Stimulated activated CD8-positive, alpha-beta memory T cell treated with anti-CD3 and anti-CD28 coated beads, Interleukin-4, amount 100 ng/mL, for 24 hours (primary cell): ENCODE results near the gene PACS1.
"Not testable (repeated sequence)": the region's sequence is repeated elsewhere in the genome, so short reads cannot be mapped to it uniquely, and the experiment has no call there.

Experiments
- DNase-seq: peaks from one replicate; pipeline ENCODE4 v3.0.0-alpha.2; 2020; ENCODE audit warnings: low read depth

PACS1 gene

GRCh38 chr11:66275984-66276612 is 206.0 kb downstream of the PACS1 start:
- DNase-seq, result no peak

GRCh38 chr11:66276619-66277018 is 206.5 kb downstream of the PACS1 start:
- DNase-seq, result not testable (repeated sequence)

GRCh38 chr11:66277064-66277463 is 207.0 kb downstream of the PACS1 start:
- DNase-seq, result not testable (repeated sequence)

GRCh38 chr11:66277471-66278362 is 207.6 kb downstream of the PACS1 start, which contains the start of gene CNIH2:
CNIH2 (plus strand) TSS chr11:66278175; CDS start chr11:66278457, 282 bp downstream.
- DNase-seq, result no peak

GRCh38 chr11:66278363-66279091 is 208.5 kb downstream of the PACS1 start:
- no peak for DNase-seq

GRCh38 chr11:66279092-66279734 is 209.1 kb downstream of the PACS1 start:
- no peak for DNase-seq

GRCh38 chr11:66280428-66280827 is 210.4 kb downstream of the PACS1 start:
- DNase-seq, result no peak

GRCh38 chr11:66281001-66281400 is 210.9 kb downstream of the PACS1 start:
- no peak for DNase-seq

- DNase-seq, result no peak
Observed at GRCh38 chr11:66281776-66282467, 211.8 kb downstream of the PACS1 start.

GRCh38 chr11:66282468-66283455 is 212.7 kb downstream of the PACS1 start:
- peak; percentile 99 for DNase-seq

- no peak for DNase-seq
Observed at GRCh38 chr11:66283461-66284105, 213.5 kb downstream of the PACS1 start.

GRCh38 chr11:66284526-66285078 is 214.5 kb downstream of the PACS1 start:
- DNase-seq, result no peak

GRCh38 chr11:66285250-66285947 is 215.3 kb downstream of the PACS1 start:
- DNase-seq, result no peak

- DNase-seq, result no peak
Observed at GRCh38 chr11:66286699-66287098, 216.6 kb downstream of the PACS1 start.

GRCh38 chr11:66287211-66287888 is 217.3 kb downstream of the PACS1 start:
- DNase-seq, result no peak

GRCh38 chr11:66287889-66288670 is 218.0 kb downstream of the PACS1 start:
- no peak for DNase-seq
